NCI-H345 treated with DMSO at 0.1 percent for 48 hours (cell line): ENCODE results near the gene ICAM4.
"Not testable (repeated sequence)": the region's sequence is repeated elsewhere in the genome, so short reads cannot be mapped to it uniquely, and the experiment has no call there.

Source experiments
- DNase-seq: peaks from one replicate; lab custom pipeline; 2025; ENCODE audit not compliant: unreplicated experiment; lab: John Stamatoyannopoulos, UW

Gene ICAM4, protein sequence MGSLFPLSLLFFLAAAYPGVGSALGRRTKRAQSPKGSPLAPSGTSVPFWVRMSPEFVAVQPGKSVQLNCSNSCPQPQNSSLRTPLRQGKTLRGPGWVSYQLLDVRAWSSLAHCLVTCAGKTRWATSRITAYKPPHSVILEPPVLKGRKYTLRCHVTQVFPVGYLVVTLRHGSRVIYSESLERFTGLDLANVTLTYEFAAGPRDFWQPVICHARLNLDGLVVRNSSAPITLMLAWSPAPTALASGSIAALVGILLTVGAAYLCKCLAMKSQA

GRCh38 chr19:10286803-10287737 lies at the start of gene ICAM4:
Gene ICAM4, plus strand, starts transcription at chr19:10286955. Its CDS starts 58 bp downstream, at chr19:10287013.
- no peak for DNase-seq

DNA sequence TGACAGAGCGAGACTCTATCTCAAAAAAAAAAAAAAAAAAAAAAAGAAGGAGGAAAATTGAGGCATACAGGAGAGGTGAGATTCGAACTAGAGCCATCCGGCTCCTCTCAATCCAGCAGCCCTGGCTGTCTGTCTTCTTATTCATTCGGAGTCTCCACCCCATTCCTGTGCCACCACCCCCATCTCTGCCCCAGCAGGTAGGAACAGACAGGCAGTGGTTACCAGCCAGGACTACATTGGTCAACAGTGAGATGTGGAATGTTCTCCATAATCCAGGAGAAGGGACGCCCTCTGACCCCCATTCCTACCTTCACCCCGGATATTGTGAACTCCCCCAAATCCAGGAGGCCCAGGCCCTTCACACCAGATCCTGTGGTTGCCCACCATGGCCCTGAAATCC lies 49.1 kb upstream of the ICAM4 start:
- DNase-seq, result no peak

GRCh38 chr19:10238172-10238783 lies 48.5 kb upstream of the ICAM4 start:
- peak; percentile 89 for DNase-seq

- DNase-seq, result not testable (repeated sequence)
Measured at GRCh38 chr19:10241826-10242449, 44.8 kb upstream of the ICAM4 start.

- DNase-seq, result no peak
Measured at GRCh38 chr19:10243606-10244005, 43.1 kb upstream of the ICAM4 start.

GRCh38 chr19:10245189-10245939 lies 41.4 kb upstream of the ICAM4 start:
- no peak for DNase-seq

GRCh38 chr19:10246511-10246910 lies 40.2 kb upstream of the ICAM4 start:
- DNase-seq, result no peak

GRCh38 chr19:10251792-10252694 lies 34.7 kb upstream of the ICAM4 start, which contains the start of gene MRPL4:
Gene MRPL4, plus strand, starts transcription at chr19:10252214. Its CDS starts 40 bp downstream, at chr19:10252254.
- DNase-seq, result peak; percentile 98

DNA sequence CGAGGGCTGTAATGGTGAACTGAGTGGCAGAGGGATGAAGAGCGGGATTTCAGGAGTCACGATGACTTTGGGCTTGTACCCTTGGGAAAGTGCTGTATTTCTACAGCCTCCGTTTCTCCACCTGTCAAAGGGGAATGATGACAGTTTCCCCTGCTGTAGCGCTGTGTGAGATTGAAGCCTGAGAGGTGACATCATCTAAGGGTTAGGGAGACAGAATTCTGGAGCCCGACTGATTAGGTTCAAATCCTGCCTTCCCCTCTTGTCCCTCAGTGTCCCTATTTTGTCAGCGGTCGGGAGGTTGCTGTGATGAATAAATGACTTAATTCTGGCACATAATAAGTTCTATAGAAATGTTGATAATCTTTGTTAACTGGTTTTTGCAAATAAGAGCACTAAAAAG lies 34.0 kb upstream of the ICAM4 start:
- no peak for DNase-seq

GRCh38 chr19:10254244-10254643 lies 32.5 kb upstream of the ICAM4 start:
- DNase-seq, result no peak

DNA sequence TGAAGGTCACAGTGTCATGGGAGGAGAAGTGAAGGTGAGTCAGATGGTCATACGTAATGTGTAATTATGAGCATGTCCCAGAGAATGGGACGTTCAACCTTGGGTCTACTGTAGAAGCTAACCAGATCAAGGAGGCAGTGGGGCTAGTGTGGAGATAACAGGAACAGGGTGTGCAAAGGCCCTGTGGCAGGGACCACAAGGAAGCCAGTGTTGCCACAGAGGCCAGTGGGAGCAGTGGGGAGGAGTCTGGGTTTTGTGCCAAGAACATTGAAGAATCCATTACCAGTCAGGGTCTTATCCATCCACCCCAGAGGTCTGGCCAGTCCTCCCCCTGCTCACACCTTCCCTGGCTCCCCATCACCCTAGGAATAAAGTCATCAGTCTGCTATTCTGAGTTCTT lies 31.4 kb upstream of the ICAM4 start:
- DNase-seq, result no peak

DNA sequence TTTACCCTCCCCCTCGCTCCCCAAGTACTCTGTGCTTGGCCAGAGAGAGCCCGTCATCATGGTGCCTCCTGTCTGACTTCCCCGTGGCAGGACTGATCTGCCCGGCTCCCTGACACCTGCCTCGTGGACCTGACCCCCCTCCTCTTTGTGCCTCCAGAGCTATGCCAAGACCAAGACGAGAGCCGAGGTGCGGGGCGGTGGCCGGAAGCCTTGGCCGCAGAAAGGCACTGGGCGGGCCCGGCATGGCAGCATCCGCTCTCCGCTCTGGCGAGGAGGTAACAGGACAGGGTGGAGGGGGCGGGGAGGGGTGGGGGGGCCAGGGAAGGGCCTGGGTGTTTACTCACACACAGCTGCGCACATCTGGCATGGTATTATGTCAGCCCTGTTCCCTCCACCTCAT lies 30.2 kb upstream of the ICAM4 start:
- no peak for DNase-seq

GRCh38 chr19:10256970-10257615 lies 29.7 kb upstream of the ICAM4 start:
- no peak for DNase-seq

- no peak for DNase-seq
Measured at GRCh38 chr19:10258080-10258710, 28.6 kb upstream of the ICAM4 start.

- DNase-seq, result peak; percentile 49
Measured at GRCh38 chr19:10259162-10259905, 27.4 kb upstream of the ICAM4 start.

GRCh38 chr19:10260141-10260584 lies 26.6 kb upstream of the ICAM4 start:
- DNase-seq, result no peak

DNA sequence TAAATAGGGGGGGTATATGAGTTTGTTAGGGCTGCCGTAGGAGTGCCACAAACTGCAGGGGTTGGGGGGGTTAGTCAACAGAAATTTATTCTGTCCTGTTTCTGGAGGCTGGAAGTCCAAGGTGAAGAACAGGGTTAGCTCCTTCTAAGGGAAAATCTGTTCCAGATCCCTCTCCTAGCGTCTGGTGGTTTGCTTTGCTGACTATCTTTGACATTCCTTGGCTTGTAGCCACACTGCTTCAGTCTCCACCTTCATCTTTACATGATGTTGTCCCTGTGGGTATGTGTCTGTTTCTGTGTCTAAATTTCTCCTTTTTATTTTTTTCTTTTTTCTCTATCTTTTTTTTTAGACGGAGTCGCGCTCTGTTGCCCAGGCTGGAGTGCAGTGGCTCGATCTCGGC lies 24.0 kb upstream of the ICAM4 start:
- DNase-seq, result no peak

GRCh38 chr19:10266706-10267105 lies 20.0 kb upstream of the ICAM4 start:
- DNase-seq, result no peak
